ENCODE results near the gene SHKBP1.

SHKBP1 gene

DNA sequence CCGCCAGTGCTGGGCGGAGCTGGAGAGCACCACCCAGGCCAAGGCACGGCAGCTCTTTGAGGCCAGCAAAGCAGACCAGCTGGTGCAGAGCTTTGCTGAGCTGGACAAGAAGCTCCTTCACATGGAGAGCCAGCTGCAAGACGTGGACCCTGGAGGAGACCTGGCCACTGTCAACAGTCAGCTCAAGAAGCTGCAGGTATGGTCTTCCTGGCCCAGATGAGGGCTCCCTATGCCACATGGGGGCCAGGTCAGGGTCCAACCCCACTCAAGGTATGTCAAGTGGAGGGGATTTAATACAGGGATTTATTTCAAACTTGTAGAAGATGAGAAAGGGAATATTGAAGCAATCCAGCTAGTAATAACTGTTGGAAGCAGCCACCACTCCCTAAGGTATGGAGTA lies 42.5 kb upstream of the SHKBP1 start:
- no peak for TF ChIP-seq EZH2 (IDR thresholded peaks at IDR 0.05; ENCODE audit: borderline replicate concordance, low read depth, low read length, severe bottlenecking)
- TF ChIP-seq, protein P1, sequence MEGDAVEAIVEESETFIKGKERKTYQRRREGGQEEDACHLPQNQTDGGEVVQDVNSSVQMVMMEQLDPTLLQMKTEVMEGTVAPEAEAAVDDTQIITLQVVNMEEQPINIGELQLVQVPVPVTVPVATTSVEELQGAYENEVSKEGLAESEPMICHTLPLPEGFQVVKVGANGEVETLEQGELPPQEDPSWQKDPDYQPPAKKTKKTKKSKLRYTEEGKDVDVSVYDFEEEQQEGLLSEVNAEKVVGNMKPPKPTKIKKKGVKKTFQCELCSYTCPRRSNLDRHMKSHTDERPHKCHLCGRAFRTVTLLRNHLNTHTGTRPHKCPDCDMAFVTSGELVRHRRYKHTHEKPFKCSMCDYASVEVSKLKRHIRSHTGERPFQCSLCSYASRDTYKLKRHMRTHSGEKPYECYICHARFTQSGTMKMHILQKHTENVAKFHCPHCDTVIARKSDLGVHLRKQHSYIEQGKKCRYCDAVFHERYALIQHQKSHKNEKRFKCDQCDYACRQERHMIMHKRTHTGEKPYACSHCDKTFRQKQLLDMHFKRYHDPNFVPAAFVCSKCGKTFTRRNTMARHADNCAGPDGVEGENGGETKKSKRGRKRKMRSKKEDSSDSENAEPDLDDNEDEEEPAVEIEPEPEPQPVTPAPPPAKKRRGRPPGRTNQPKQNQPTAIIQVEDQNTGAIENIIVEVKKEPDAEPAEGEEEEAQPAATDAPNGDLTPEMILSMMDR (IDR thresholded peaks at IDR 0.05; ENCODE audit: borderline replicate concordance, extremely low read depth, low read length, poor library complexity, severe bottlenecking): no peak
- H3K4me2 ChIP-seq (ENCODE audit: insufficient read depth, low read length): no peak overlapping the region
- no peak overlapping the region for H3K9ac ChIP-seq (ENCODE audit: low read depth, low read length)
- ATAC-seq (ENCODE audit: insufficient read depth, low read depth) (no peak), DNase-seq (no peak)
- no peaks in the 10 kb centered on the region for H3K9me3 ChIP-seq (ENCODE audit: insufficient read depth, low read length, severe bottlenecking)
- no peaks in the 10 kb centered on the region for H3K36me3 ChIP-seq (ENCODE audit: insufficient read depth, low read length)
- no peak overlapping the region for H3K4me3 ChIP-seq (ENCODE audit: low read depth in 1 of 2, low read length in 2 of 2)
- no peak overlapping the region for H2AFZ ChIP-seq (ENCODE audit: low read depth, low read length)
- H3K27me3 ChIP-seq (ENCODE audit: insufficient read depth, low read length, poor library complexity): no peaks in the 10 kb centered on the region
- peaks cover 3% of the 10 kb centered on the region; the same call in 1 of the 2 replicates for H4K20me1 ChIP-seq (ENCODE audit: insufficient read depth, low read length)
- H3K79me2 ChIP-seq (ENCODE audit: insufficient read depth, low read length): no peaks in the 10 kb centered on the region
- H3K27ac ChIP-seq (ENCODE audit: low read length): no peak overlapping the region
- peaks cover 6% of the 10 kb centered on the region for H3K4me1 ChIP-seq (ENCODE audit: insufficient read depth, low read length)

GRCh38 chr19:40539070-40539469 lies 37.6 kb upstream of the SHKBP1 start:
- Histone ChIP-seq H3K4me2 (ENCODE audit: insufficient read depth, low read length) (no peak overlapping the region), H3K9me3 (ENCODE audit: insufficient read depth, low read length, severe bottlenecking) (no peaks in the 10 kb centered on the region), H3K4me1 (ENCODE audit: insufficient read depth, low read length) (no peaks in the 10 kb centered on the region), H3K9ac (ENCODE audit: low read depth, low read length) (no peak overlapping the region), H3K27me3 (ENCODE audit: insufficient read depth, low read length, poor library complexity) (no peaks in the 10 kb centered on the region), H3K4me3 (ENCODE audit: low read depth in 1 of 2, low read length in 2 of 2) (no peak overlapping the region), H4K20me1 (ENCODE audit: insufficient read depth, low read length) (peaks cover 4% of the 10 kb centered on the region; the same call in 1 of the 2 replicates), H3K27ac (ENCODE audit: low read length) (no peak overlapping the region), H2AFZ (ENCODE audit: low read depth, low read length) (no peak overlapping the region), H3K36me3 (ENCODE audit: insufficient read depth, low read length) (no peaks in the 10 kb centered on the region), H3K79me2 (ENCODE audit: insufficient read depth, low read length) (no peaks in the 10 kb centered on the region)
- ATAC-seq (ENCODE audit: insufficient read depth, low read depth): no peak
- no peak for DNase-seq
- TF ChIP-seq, protein P1 (IDR thresholded peaks at IDR 0.05; ENCODE audit: borderline replicate concordance, extremely low read depth, low read length, poor library complexity, severe bottlenecking): no peak
- TF ChIP-seq EZH2 (IDR thresholded peaks at IDR 0.05; ENCODE audit: borderline replicate concordance, low read depth, low read length, severe bottlenecking): no peak

DNA sequence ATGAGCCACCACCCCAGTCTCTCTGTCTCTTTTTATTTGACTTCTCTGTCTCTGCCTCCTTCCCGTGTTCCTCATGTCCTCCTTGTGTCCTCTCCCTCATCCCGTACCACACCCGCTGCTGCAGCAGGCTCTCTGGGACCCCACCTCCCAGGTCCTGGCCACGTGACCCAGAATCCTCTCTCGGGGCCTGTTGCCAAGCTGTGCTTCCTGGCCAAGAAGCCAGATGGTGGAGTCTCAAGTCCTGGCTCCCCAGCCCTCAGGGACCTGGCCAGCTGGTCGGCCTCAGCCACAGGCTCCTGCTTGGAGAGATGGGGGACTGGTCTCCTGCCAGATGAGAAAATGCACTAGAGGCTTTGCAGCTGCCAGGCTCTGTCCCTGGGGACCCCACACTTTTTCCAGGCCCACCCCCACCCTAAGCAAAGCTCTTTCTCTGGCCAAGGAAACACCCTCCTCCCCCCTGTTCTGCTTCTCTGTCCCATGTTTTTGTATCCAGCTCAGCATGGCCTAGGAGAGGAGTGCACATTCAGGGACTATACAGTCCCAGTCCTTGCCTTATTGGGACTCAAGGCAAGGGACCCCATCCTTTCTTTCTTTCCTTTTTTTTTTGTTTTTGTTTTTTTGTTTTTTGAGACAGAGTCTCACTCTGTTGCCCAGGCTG lies 34.3 kb upstream of the SHKBP1 start:
- Histone ChIP-seq H3K4me1 (ENCODE audit: insufficient read depth, low read length) (no peaks in the 10 kb centered on the region), H3K9ac (ENCODE audit: low read depth, low read length) (no peak overlapping the region), H3K9me3 (ENCODE audit: insufficient read depth, low read length, severe bottlenecking) (peaks cover 2% of the 10 kb centered on the region), H3K27ac (ENCODE audit: low read length) (no peak overlapping the region), H3K79me2 (ENCODE audit: insufficient read depth, low read length) (no peaks in the 10 kb centered on the region), H3K4me2 (ENCODE audit: insufficient read depth, low read length) (no peak overlapping the region), H4K20me1 (ENCODE audit: insufficient read depth, low read length) (peaks cover 4% of the 10 kb centered on the region; the same call in 1 of the 2 replicates), H3K4me3 (ENCODE audit: low read depth in 1 of 2, low read length in 2 of 2) (no peak overlapping the region), H3K36me3 (ENCODE audit: insufficient read depth, low read length) (no peaks in the 10 kb centered on the region), H2AFZ (ENCODE audit: low read depth, low read length) (no peak overlapping the region), H3K27me3 (ENCODE audit: insufficient read depth, low read length, poor library complexity) (no peaks in the 10 kb centered on the region)
- no peak for ATAC-seq (ENCODE audit: insufficient read depth, low read depth)
- no peak for DNase-seq
- TF ChIP-seq, protein P1 (IDR thresholded peaks at IDR 0.05; ENCODE audit: borderline replicate concordance, extremely low read depth, low read length, poor library complexity, severe bottlenecking): no peak
- TF ChIP-seq EZH2 (IDR thresholded peaks at IDR 0.05; ENCODE audit: borderline replicate concordance, low read depth, low read length, severe bottlenecking): no peak

Measured in DND-41 (cell line).